HEK293 (cell line): ENCODE results near the gene MICU1.
A peak's percentile ranks its signal among the peaks of the same experiment; 100 is the strongest.

Source experiments
- FEZF1 ChIP-seq: fragments of 450-650 bp; formaldehyde crosslinking; IDR thresholded peaks from 2 replicates; pipeline ENCODE4 v1.5.1; 2016; ENCODE audit warnings: missing biosample characterization, missing genetic modification characterization
- GFI1B ChIP-seq: fragments of 450-650 bp; formaldehyde crosslinking; IDR thresholded peaks from 2 replicates; pipeline ENCODE4 v1.5.1; 2016; ENCODE audit warnings: missing biosample characterization, missing genetic modification characterization
- GLI2 ChIP-seq: fragments of 450-650 bp; formaldehyde crosslinking; IDR thresholded peaks from 2 replicates; pipeline ENCODE4; 2017; ENCODE audit warnings: missing biosample characterization, missing genetic modification characterization, low read depth, borderline replicate concordance
- GLIS1 ChIP-seq: fragments of 450-650 bp; formaldehyde crosslinking; IDR thresholded peaks from 2 replicates; pipeline ENCODE4 v1.5.1; 2016; ENCODE audit warnings: missing biosample characterization, missing genetic modification characterization
- HOXC10 ChIP-seq: sonication (generic); formaldehyde crosslinking; IDR thresholded peaks from 2 replicates; pipeline ENCODE4 v1.8.1; 2023; ENCODE audit warnings: mild to moderate bottlenecking, missing genetic modification reagents
- KLF9 ChIP-seq: fragments of 450-650 bp; formaldehyde crosslinking; IDR thresholded peaks from 2 replicates; pipeline ENCODE4 v1.5.1; 2016; ENCODE audit warnings: missing biosample characterization, missing genetic modification characterization, low read depth
- OVOL3 ChIP-seq: fragments of 450-650 bp; formaldehyde crosslinking; IDR thresholded peaks from 2 replicates; pipeline ENCODE4 v1.5.1; 2016; ENCODE audit warnings: missing biosample characterization, missing genetic modification characterization
- ZBTB20 ChIP-seq: fragments of 450-650 bp; formaldehyde crosslinking; IDR thresholded peaks from 2 replicates; pipeline ENCODE4 v1.5.1; 2016; ENCODE audit warnings: missing biosample characterization, missing genetic modification characterization
- ZBTB48 ChIP-seq: fragments of 450-650 bp; formaldehyde crosslinking; IDR thresholded peaks from 2 replicates; pipeline ENCODE4 v1.5.1; 2016; ENCODE audit warnings: missing biosample characterization, missing genetic modification characterization
- ZBTB7A ChIP-seq: fragments of 450-650 bp; formaldehyde crosslinking; IDR thresholded peaks from 2 replicates; pipeline ENCODE4 v1.5.1; 2016; ENCODE audit warnings: low read depth, missing biosample characterization, missing genetic modification characterization
- ZFP3 ChIP-seq: fragments of 450-650 bp; formaldehyde crosslinking; IDR thresholded peaks from 2 replicates; pipeline ENCODE4 v1.5.1; 2016; ENCODE audit warnings: low read depth, missing biosample characterization, missing genetic modification characterization
- ZNF248 ChIP-seq: fragments of 450-650 bp; formaldehyde crosslinking; IDR thresholded peaks from 2 replicates; pipeline ENCODE4 v1.5.1; 2017; ENCODE audit warnings: missing biosample characterization, missing genetic modification characterization
- ZNF274 ChIP-seq, 2 experiments: fragments of 200-500 bp in 1 of 2; fragments of 450-650 bp in 1 of 2; sonication (Bioruptor generic) in 1 of 2; formaldehyde crosslinking in 1 of 2; IDR thresholded peaks; 2 replicates each; pipeline versions ENCODE4 v1.5.1 to v1.6.1; 2014 to 2016; ENCODE audit warnings: borderline replicate concordance in 1 of 2, inconsistent platforms in 1 of 2, low read length in 1 of 2, missing biosample characterization in 1 of 2, missing genetic modification characterization in 1 of 2
- ZNF292 ChIP-seq: fragments of 450-650 bp; formaldehyde crosslinking; IDR thresholded peaks from 2 replicates; pipeline ENCODE4 v1.5.1; 2016; ENCODE audit warnings: low read depth, missing biosample characterization, missing genetic modification characterization, borderline replicate concordance
- ZNF311 ChIP-seq: fragments of 450-650 bp; formaldehyde crosslinking; IDR thresholded peaks from 2 replicates; pipeline ENCODE4 v1.5.1; 2017; ENCODE audit warnings: missing biosample characterization, missing genetic modification characterization, borderline replicate concordance
- ZNF350 ChIP-seq: fragments of 450-650 bp; formaldehyde crosslinking; IDR thresholded peaks from 2 replicates; pipeline ENCODE4 v1.5.0; 2017; ENCODE audit warnings: missing biosample characterization, mild to moderate bottlenecking, missing genetic modification characterization
- ZNF37A ChIP-seq: fragments of 450-650 bp; IDR thresholded peaks from 2 replicates; pipeline ENCODE4 v1.5.1; 2018; ENCODE audit warnings: missing biosample characterization, missing genetic modification characterization
- ZNF529 ChIP-seq: fragments of 450-650 bp; formaldehyde crosslinking; IDR thresholded peaks from 2 replicates; pipeline ENCODE4 v1.5.1; 2017; ENCODE audit warnings: missing genetic modification characterization, missing biosample characterization; ENCODE audit not compliant: insufficient replicate concordance
- ZNF558 ChIP-seq: fragments of 450-650 bp; formaldehyde crosslinking; IDR thresholded peaks from 2 replicates; pipeline ENCODE4 v1.5.1; 2016; ENCODE audit warnings: missing biosample characterization, missing genetic modification characterization
- ZNF645 ChIP-seq: fragments of 450-650 bp; formaldehyde crosslinking; IDR thresholded peaks from 2 replicates; pipeline ENCODE4; 2016; ENCODE audit warnings: missing biosample characterization, missing genetic modification characterization
- ZNF658 ChIP-seq: fragments of 450-650 bp; formaldehyde crosslinking; IDR thresholded peaks from 2 replicates; pipeline ENCODE4; 2016; ENCODE audit warnings: missing biosample characterization, missing genetic modification characterization
- ZNF76 ChIP-seq: fragments of 450-650 bp; formaldehyde crosslinking; IDR thresholded peaks from 2 replicates; pipeline ENCODE4; 2016; ENCODE audit warnings: low read depth, missing biosample characterization, missing genetic modification characterization, borderline replicate concordance
- ZNF768 ChIP-seq: fragments of 450-650 bp; formaldehyde crosslinking; IDR thresholded peaks from 2 replicates; pipeline ENCODE4 v1.5.1; 2018; ENCODE audit warnings: missing biosample characterization, mild to moderate bottlenecking, missing genetic modification characterization
- ZNF791 ChIP-seq: fragments of 450-650 bp; formaldehyde crosslinking; IDR thresholded peaks from 2 replicates; pipeline ENCODE4 v1.5.1; 2016; ENCODE audit warnings: missing biosample characterization, missing genetic modification characterization
- ZNF843 ChIP-seq: fragments of 450-650 bp; formaldehyde crosslinking; IDR thresholded peaks from 2 replicates; pipeline ENCODE4 v1.5.1; 2016; ENCODE audit warnings: missing biosample characterization, missing genetic modification characterization
- TF ChIP-seq, protein P1 (sequence below): fragments of 450-650 bp; formaldehyde crosslinking; IDR thresholded peaks from 2 replicates; pipeline ENCODE4 v1.5.1; 2016; ENCODE audit warnings: missing biosample characterization, missing genetic modification characterization
- TF ChIP-seq, protein P2 (sequence below): fragments of 450-650 bp; formaldehyde crosslinking; IDR thresholded peaks from 2 replicates; pipeline ENCODE4 v1.5.1; 2016; ENCODE audit warnings: missing biosample characterization, missing genetic modification characterization
- TF ChIP-seq, protein P3 (sequence below): fragments of 450-650 bp; formaldehyde crosslinking; IDR thresholded peaks from 2 replicates; pipeline ENCODE4 v1.5.1; 2016; ENCODE audit warnings: missing biosample characterization, missing genetic modification characterization
- TF ChIP-seq, protein P4 (sequence below): fragments of 450-650 bp; formaldehyde crosslinking; IDR thresholded peaks from 2 replicates; pipeline ENCODE4 v1.5.1; 2017; ENCODE audit warnings: missing biosample characterization, missing genetic modification characterization

MICU1 gene

DNA sequence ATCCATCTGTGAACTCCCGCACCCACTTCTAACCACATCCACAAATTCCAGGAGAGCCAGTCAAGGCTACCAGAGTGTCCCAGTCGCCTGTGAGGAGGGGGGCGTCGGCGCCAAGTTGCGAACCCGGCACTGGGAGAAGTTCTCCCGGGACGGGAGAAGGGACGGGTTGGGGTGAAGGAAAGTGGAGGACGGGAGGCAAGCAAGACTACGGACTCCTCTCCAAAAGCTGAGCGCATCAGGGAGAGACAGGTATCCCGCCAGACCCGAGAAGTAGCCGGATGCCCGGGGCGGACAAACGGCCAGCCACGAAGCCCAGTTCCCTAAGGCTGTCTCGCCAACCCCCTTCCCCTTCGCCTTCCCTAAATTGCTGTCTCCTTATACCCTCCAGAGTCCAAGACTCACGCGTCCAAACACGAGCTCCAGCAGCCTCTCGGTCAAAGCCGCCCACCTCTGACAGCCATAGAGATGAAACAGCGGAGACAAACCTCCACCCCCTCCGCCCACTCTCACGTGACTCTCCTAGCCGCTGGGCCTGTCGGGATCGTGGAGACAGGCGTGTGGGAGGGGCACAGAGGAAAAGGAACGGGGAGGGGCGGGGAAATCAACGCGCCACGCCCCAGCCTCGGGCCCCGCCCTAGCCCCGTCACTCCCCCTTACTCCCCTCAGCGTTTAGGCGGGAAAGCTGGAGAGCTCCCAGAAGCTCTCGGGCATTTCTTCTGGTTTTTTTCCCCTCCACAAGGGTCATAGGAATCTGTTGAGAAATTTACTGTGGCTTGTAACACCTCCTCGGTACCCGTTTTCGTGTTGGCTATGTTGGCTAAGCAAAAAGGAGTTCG lies at the start of gene MICU1 (continued):
- TF ChIP-seq GFI1B (tag by site-specific recombination) (no peak), ZNF37A (tag by site-specific recombination) (no peak), ZNF658 (tag by site-specific recombination) (no peak), ZNF311 (tag by site-specific recombination) (no peak), ZNF529 (tag by site-specific recombination) (no peak), ZNF76 (tag by site-specific recombination) (peak; percentile 94), ZNF292 (tag by site-specific recombination) (no peak), GLI2 (tag by site-specific recombination) (no peak; the same call in 1 of the 2 replicates), OVOL3 (tag by site-specific recombination) (no peak), ZNF791 (tag by site-specific recombination) (no peak), ZBTB48 (peak; percentile 76; the same call in 1 of the 2 replicates), FEZF1 (tag by site-specific recombination) (0 out of 2 replicates have a peak, but pooled peaks have one; percentile 4), KLF9 (tag by site-specific recombination) (peak; percentile 99), GLIS1 (peak; percentile 35; the same call in 1 of the 2 replicates), ZFP3 (tag by site-specific recombination) (no peak), ZNF843 (tag by site-specific recombination) (peak; percentile 30), ZNF274 (IDR thresholded peaks at IDR 0.05; ENCODE audit: low read length) (no peak), ZNF274 (tag by site-specific recombination; IDR thresholded peaks at IDR 0.05; ENCODE audit: borderline replicate concordance) (no peak), HOXC10 (CRISPR knock-in tag) (no peak), ZNF768 (tag by site-specific recombination) (no peak), ZBTB7A (tag by site-specific recombination) (0 out of 2 replicates have a peak, but pooled peaks have one; percentile 52), ZNF558 (tag by site-specific recombination) (peak; percentile 30; the same call in 1 of the 2 replicates), ZNF248 (tag by site-specific recombination) (no peak), ZNF645 (tag by site-specific recombination) (no peak), ZBTB20 (tag by site-specific recombination) (peak; percentile 32; the same call in 1 of the 2 replicates), ZNF350 (tag by site-specific recombination) (no peak)
- TF ChIP-seq, protein P1, sequence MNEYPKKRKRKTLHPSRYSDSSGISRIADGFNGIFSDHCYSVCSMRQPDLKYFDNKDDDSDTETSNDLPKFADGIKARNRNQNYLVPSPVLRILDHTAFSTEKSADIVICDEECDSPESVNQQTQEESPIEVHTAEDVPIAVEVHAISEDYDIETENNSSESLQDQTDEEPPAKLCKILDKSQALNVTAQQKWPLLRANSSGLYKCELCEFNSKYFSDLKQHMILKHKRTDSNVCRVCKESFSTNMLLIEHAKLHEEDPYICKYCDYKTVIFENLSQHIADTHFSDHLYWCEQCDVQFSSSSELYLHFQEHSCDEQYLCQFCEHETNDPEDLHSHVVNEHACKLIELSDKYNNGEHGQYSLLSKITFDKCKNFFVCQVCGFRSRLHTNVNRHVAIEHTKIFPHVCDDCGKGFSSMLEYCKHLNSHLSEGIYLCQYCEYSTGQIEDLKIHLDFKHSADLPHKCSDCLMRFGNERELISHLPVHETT = peak; percentile 76
- TF ChIP-seq, protein P2, sequence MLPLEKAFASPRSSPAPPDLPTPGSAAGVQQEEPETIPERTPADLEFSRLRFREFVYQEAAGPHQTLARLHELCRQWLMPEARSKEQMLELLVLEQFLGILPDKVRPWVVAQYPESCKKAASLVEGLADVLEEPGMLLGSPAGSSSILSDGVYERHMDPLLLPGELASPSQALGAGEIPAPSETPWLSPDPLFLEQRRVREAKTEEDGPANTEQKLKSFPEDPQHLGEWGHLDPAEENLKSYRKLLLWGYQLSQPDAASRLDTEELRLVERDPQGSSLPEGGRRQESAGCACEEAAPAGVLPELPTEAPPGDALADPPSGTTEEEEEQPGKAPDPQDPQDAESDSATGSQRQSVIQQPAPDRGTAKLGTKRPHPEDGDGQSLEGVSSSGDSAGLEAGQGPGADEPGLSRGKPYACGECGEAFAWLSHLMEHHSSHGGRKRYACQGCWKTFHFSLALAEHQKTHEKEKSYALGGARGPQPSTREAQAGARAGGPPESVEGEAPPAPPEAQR (tag by site-specific recombination) = no peak
- TF ChIP-seq, protein P3, sequence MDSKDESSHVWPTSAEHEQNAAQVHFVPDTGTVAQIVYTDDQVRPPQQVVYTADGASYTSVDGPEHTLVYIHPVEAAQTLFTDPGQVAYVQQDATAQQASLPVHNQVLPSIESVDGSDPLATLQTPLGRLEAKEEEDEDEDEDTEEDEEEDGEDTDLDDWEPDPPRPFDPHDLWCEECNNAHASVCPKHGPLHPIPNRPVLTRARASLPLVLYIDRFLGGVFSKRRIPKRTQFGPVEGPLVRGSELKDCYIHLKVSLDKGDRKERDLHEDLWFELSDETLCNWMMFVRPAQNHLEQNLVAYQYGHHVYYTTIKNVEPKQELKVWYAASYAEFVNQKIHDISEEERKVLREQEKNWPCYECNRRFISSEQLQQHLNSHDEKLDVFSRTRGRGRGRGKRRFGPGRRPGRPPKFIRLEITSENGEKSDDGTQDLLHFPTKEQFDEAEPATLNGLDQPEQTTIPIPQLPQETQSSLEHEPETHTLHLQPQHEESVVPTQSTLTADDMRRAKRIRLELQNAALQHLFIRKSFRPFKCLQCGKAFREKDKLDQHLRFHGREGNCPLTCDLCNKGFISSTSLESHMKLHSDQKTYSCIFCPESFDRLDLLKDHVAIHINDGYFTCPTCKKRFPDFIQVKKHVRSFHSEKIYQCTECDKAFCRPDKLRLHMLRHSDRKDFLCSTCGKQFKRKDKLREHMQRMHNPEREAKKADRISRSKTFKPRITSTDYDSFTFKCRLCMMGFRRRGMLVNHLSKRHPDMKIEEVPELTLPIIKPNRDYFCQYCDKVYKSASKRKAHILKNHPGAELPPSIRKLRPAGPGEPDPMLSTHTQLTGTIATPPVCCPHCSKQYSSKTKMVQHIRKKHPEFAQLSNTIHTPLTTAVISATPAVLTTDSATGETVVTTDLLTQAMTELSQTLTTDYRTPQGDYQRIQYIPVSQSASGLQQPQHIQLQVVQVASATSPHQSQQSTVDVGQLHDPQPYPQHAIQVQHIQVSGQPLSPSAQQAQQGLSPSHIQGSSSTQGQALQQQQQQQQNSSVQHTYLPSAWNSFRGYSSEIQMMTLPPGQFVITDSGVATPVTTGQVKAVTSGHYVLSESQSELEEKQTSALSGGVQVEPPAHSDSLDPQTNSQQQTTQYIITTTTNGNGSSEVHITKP = peak; percentile 88
- TF ChIP-seq, protein P4, sequence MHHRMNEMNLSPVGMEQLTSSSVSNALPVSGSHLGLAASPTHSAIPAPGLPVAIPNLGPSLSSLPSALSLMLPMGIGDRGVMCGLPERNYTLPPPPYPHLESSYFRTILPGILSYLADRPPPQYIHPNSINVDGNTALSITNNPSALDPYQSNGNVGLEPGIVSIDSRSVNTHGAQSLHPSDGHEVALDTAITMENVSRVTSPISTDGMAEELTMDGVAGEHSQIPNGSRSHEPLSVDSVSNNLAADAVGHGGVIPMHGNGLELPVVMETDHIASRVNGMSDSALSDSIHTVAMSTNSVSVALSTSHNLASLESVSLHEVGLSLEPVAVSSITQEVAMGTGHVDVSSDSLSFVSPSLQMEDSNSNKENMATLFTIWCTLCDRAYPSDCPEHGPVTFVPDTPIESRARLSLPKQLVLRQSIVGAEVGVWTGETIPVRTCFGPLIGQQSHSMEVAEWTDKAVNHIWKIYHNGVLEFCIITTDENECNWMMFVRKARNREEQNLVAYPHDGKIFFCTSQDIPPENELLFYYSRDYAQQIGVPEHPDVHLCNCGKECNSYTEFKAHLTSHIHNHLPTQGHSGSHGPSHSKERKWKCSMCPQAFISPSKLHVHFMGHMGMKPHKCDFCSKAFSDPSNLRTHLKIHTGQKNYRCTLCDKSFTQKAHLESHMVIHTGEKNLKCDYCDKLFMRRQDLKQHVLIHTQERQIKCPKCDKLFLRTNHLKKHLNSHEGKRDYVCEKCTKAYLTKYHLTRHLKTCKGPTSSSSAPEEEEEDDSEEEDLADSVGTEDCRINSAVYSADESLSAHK = no peak
